CD8-positive, alpha-beta memory T cell (primary cell): ENCODE measurements around the gene KLRD1. TPM values are rescaled to one million over a fixed set of nuclear protein-coding genes. Genes with fewer than 3 reads are reported as not detected.
"Not testable (repeated sequence)": the region's sequence is repeated elsewhere in the genome, so short reads cannot be mapped to it uniquely, and the experiment has no call there.

Source experiments
- CTCF ChIA-PET: fragments of 350-600 bp; sonication (Branson Sonifier 250); formaldehyde crosslinking; loops from one replicate; lab custom pipeline; 2021; ENCODE audit warnings: antibody characterized with exemption; lab: Charles Lee
- POLR2A ChIA-PET: fragments of 350-600 bp; sonication (Branson Sonifier 250); formaldehyde crosslinking; loops from one replicate; lab custom pipeline; 2021; ENCODE audit warnings: antibody characterized with exemption; lab: Charles Lee
- DNase-seq, 5 donors: peaks; one replicate each; pipeline versions ENCODE4 v3.0.0 to v3.0.0-alpha.2; 2020 to 2022; ENCODE audit warnings: mixed read lengths in 1 of 5
- H3K27ac ChIP-seq: one replicate; pipeline ENCODE4 v1.7.0; 2013; ENCODE audit warnings: low read depth, mild to moderate bottlenecking, low read length, moderate library complexity
- H3K27me3 ChIP-seq: 2 replicates; pipeline ENCODE4 v1.7.0; 2013; ENCODE audit warnings: low read length, mild to moderate bottlenecking; ENCODE audit not compliant: insufficient read depth, poor library complexity, severe bottlenecking
- H3K36me3 ChIP-seq: 2 replicates; pipeline ENCODE4 v1.7.0; 2013; ENCODE audit warnings: mild to moderate bottlenecking, low read length, moderate library complexity; ENCODE audit not compliant: insufficient read depth
- H3K4me1 ChIP-seq: 2 replicates; pipeline ENCODE4 v1.7.0; 2013; ENCODE audit warnings: mild to moderate bottlenecking, low read length, moderate library complexity; ENCODE audit not compliant: insufficient read depth
- H3K4me3 ChIP-seq: 2 replicates; pipeline ENCODE4 v1.7.0; 2013; ENCODE audit warnings: mild to moderate bottlenecking, low read length
- H3K9me3 ChIP-seq: 2 replicates; pipeline ENCODE4 v1.7.0; 2013; ENCODE audit warnings: mild to moderate bottlenecking, low read length
- H3K27ac Mint-ChIP-seq, 8 donors: one replicate each; pipeline ENCODE4 v1.8.0; 2020 to 2021; ENCODE audit warnings: mixed read lengths in 8 of 8, mild to moderate bottlenecking in 6 of 8, inconsistent platforms in 3 of 8, moderate library complexity in 3 of 8
- H3K27me3 Mint-ChIP-seq, 2 donors: one replicate each; pipeline ENCODE4 v1.8.0; 2020 to 2021; ENCODE audit warnings: mixed read lengths in 2 of 2, mild to moderate bottlenecking in 1 of 2, moderate library complexity in 1 of 2
- H3K36me3 Mint-ChIP-seq, 3 donors: one replicate each; pipeline ENCODE4 v1.8.0; 2020 to 2021; ENCODE audit warnings: mixed read lengths in 3 of 3, inconsistent platforms in 1 of 3, mild to moderate bottlenecking in 1 of 3
- H3K4me1 Mint-ChIP-seq, 3 donors: one replicate each; pipeline ENCODE4 v1.8.0; 2020 to 2021; ENCODE audit warnings: mixed read lengths in 3 of 3, inconsistent platforms in 1 of 3, mild to moderate bottlenecking in 1 of 3
- H3K4me3 Mint-ChIP-seq, 7 donors: one replicate each; pipeline ENCODE4 v1.8.0; 2020 to 2021; ENCODE audit warnings: mixed read lengths in 7 of 7, mild to moderate bottlenecking in 6 of 7, moderate library complexity in 4 of 7, inconsistent platforms in 2 of 7
- H3K9me3 Mint-ChIP-seq, 5 donors: one replicate each; pipeline ENCODE4 v1.8.0; 2020 to 2022; ENCODE audit warnings: mixed read lengths in 5 of 5, mild to moderate bottlenecking in 3 of 5, moderate library complexity in 2 of 5, inconsistent platforms in 1 of 5
- polyA plus RNA-seq: library from polyadenylated mRNA; unstranded; fragments of 300-500 nt; fragmentation: Illumina TruSeq; gene quantifications from one replicate; pipeline ENCODE4 v1.2.3, GENCODE V29; 2021
- total RNA-seq, 2 experiments: library from RNA; stranded (reverse); gene quantifications; one replicate each; pipeline ENCODE4 v1.2.3, GENCODE V29; 2021

The KLRD1 gene
- total and polyA plus RNA-seq, 3 experiments from 2014 or later = 65.4 to 177 (median 70.1) TPM

- H3K27me3 ChIP-seq = no peaks in the 10 kb centered on the region
- H3K27me3 Mint-ChIP-seq = no peaks in the 10 kb centered on the region
- peaks cover 17% of the 10 kb centered on the region for H3K4me1 ChIP-seq
- H3K4me3 Mint-ChIP-seq = peak overlapping the region; percentile 66 to 87 (median 80)
- H3K36me3 ChIP-seq = no peaks in the 10 kb centered on the region
- DNase-seq = peak in 1 of 5 donors; percentile 53
- H3K27ac Mint-ChIP-seq = peak overlapping the region; percentile 81 to 96 (median 93)
- no peaks in the 10 kb centered on the region for H3K9me3 Mint-ChIP-seq
- POLR2A ChIA-PET = interaction anchor here (0.5 to 1.4 kb wide), 3 partner anchors 12 to 69 kb away, joined by 3 to 4 read pairs (median 3); no protein-coding TSS in a partner anchor
- H3K4me1 Mint-ChIP-seq = peaks cover 62 to 91% (median 87%) of the 10 kb centered on the region in 3 donors
- no peak overlapping the region for H3K27ac ChIP-seq
- H3K9me3 ChIP-seq = no peaks in the 10 kb centered on the region
- peaks cover 4 to 27% (median 4%) of the 10 kb centered on the region in 3 donors for H3K36me3 Mint-ChIP-seq
- no peak overlapping the region for H3K4me3 ChIP-seq
- CTCF ChIA-PET = interaction anchor here (1.0 to 2.0 kb wide), 4 partner anchors 13 to 61 kb away, joined by 3 to 7 read pairs (median 4); no protein-coding TSS in a partner anchor
Observed at GRCh38 chr12:10305411-10305810, 2.3 kb upstream of the KLRD1 start.

GRCh38 chr12:10310926-10311720 lies 3.5 kb downstream of the KLRD1 start:
- H3K36me3 ChIP-seq = no peaks in the 10 kb centered on the region
- Mint-ChIP-seq H3K27me3 (no peaks in the 10 kb centered on the region), H3K4me1 (peaks cover 32 to 66% (median 55%) of the 10 kb centered on the region in 3 donors), H3K4me3 (peak overlapping the region; percentile 76 to 93 (median 87)), H3K9me3 (no peaks in the 10 kb centered on the region), H3K36me3 (peaks cover 4 to 51% (median 4%) of the 10 kb centered on the region in 3 donors), H3K27ac (peak overlapping the region in 7 of 8 donors; percentile 46 to 86 (median 64))
- ChIA-PET POLR2A (interaction anchor here (0.7 to 1.3 kb wide), 2 partner anchors 18 to 1376 kb away, joined by 4 to 5 read pairs; no protein-coding TSS in a partner anchor), CTCF (interaction anchor here (2.5 kb wide), 1 partner anchor 75 kb away, joined by 8 read pairs; no protein-coding TSS in a partner anchor)
- H3K4me3 ChIP-seq = no peak overlapping the region
- H3K27me3 ChIP-seq = no peaks in the 10 kb centered on the region
- no peak for DNase-seq
- H3K4me1 ChIP-seq = no peaks in the 10 kb centered on the region
- no peak overlapping the region for H3K27ac ChIP-seq
- no peaks in the 10 kb centered on the region for H3K9me3 ChIP-seq

GRCh38 chr12:10319388-10319787 lies 11.7 kb downstream of the KLRD1 start:
- Histone ChIP-seq H3K27me3 (no peaks in the 10 kb centered on the region), H3K4me3 (no peak overlapping the region), H3K9me3 (no peaks in the 10 kb centered on the region), H3K4me1 (no peaks in the 10 kb centered on the region), H3K27ac (no peak overlapping the region), H3K36me3 (no peaks in the 10 kb centered on the region)
- H3K27me3 Mint-ChIP-seq = peaks cover 0 to 2% of the 10 kb centered on the region in 2 donors
- H3K36me3 Mint-ChIP-seq = peaks cover 8 to 42% (median 23%) of the 10 kb centered on the region in 3 donors
- H3K4me3 Mint-ChIP-seq = no peak overlapping the region
- POLR2A ChIA-PET = interaction anchor here (0.7 kb wide), 1 partner anchor 363 kb away, joined by 10 read pairs; no protein-coding TSS in a partner anchor
- H3K4me1 Mint-ChIP-seq = peaks cover 34 to 65% (median 64%) of the 10 kb centered on the region in 3 donors
- H3K27ac Mint-ChIP-seq = peak overlapping the region; percentile 7 to 69 (median 45)
- DNase-seq = no peak
- CTCF ChIA-PET = no interaction called here
- no peaks in the 10 kb centered on the region for H3K9me3 Mint-ChIP-seq

GRCh38 chr12:10320643-10321042 lies 13.0 kb downstream of the KLRD1 start:
- H3K36me3 ChIP-seq = no peaks in the 10 kb centered on the region
- H3K4me3 ChIP-seq = no peak overlapping the region
- no peak for DNase-seq
- Mint-ChIP-seq H3K27ac (peak overlapping the region in 7 of 8 donors; percentile 25 to 75 (median 45)), H3K27me3 (peaks cover 0 to 2% of the 10 kb centered on the region in 2 donors), H3K9me3 (peaks cover 0 to 2% (median 0%) of the 10 kb centered on the region in 5 donors), H3K4me3 (peak overlapping the region in 2 of 7 donors; percentile 12), H3K4me1 (peaks cover 32 to 66% (median 60%) of the 10 kb centered on the region in 3 donors), H3K36me3 (peaks cover 8 to 37% (median 27%) of the 10 kb centered on the region in 3 donors)
- POLR2A ChIA-PET = no interaction called here
- no peaks in the 10 kb centered on the region for H3K9me3 ChIP-seq
- no peaks in the 10 kb centered on the region for H3K4me1 ChIP-seq
- CTCF ChIA-PET = interaction anchor here (1.4 kb wide), 1 partner anchor 83 kb away, joined by 4 read pairs; no protein-coding TSS in a partner anchor
- no peaks in the 10 kb centered on the region for H3K27me3 ChIP-seq
- no peak overlapping the region for H3K27ac ChIP-seq

- H3K27me3 Mint-ChIP-seq, H3K4me3 ChIP-seq, H3K27ac ChIP-seq, POLR2A ChIA-PET, CTCF ChIA-PET, H3K27me3 ChIP-seq, H3K9me3 Mint-ChIP-seq, DNase-seq, H3K36me3 ChIP-seq, H3K4me3 Mint-ChIP-seq, H3K9me3 ChIP-seq, H3K4me1 ChIP-seq: not testable (repeated sequence)
- Mint-ChIP-seq H3K36me3 (peaks cover 4 to 41% (median 31%) of the 10 kb centered on the region in 3 donors), H3K27ac (peak overlapping the region in 4 of 8 donors; percentile 12 to 54 (median 31)), H3K4me1 (peaks cover 15 to 57% (median 27%) of the 10 kb centered on the region in 3 donors)
Observed at GRCh38 chr12:10328691-10329090, 21.0 kb downstream of the KLRD1 start.

- H3K27me3 ChIP-seq = no peaks in the 10 kb centered on the region
- peak in 2 of 5 donors; percentile 30 to 48 for DNase-seq
- no peak overlapping the region for H3K27ac ChIP-seq
- H3K4me3 Mint-ChIP-seq = no peak overlapping the region
- peaks cover 0 to 5% (median 4%) of the 10 kb centered on the region in 5 donors for H3K9me3 Mint-ChIP-seq
- no peaks in the 10 kb centered on the region for H3K9me3 ChIP-seq
- H3K4me1 Mint-ChIP-seq = peaks cover 13 to 42% (median 16%) of the 10 kb centered on the region in 3 donors
- H3K4me1 ChIP-seq = no peaks in the 10 kb centered on the region
- H3K27ac Mint-ChIP-seq = peak overlapping the region in 5 of 8 donors; percentile 6 to 36 (median 18)
- no peaks in the 10 kb centered on the region for H3K27me3 Mint-ChIP-seq
- POLR2A ChIA-PET = no interaction called here
- peaks cover 4 to 25% (median 17%) of the 10 kb centered on the region in 3 donors for H3K36me3 Mint-ChIP-seq
- CTCF ChIA-PET = interaction anchor here (1.8 to 2.5 kb wide), 3 partner anchors 96 to 230 kb away, joined by 5 to 11 read pairs (median 7); no protein-coding TSS in a partner anchor
- H3K36me3 ChIP-seq = no peaks in the 10 kb centered on the region
- no peak overlapping the region for H3K4me3 ChIP-seq
Observed at GRCh38 chr12:10331642-10332239, 24.1 kb downstream of the KLRD1 start.

- H3K9me3 Mint-ChIP-seq, H3K27me3 Mint-ChIP-seq, H3K9me3 ChIP-seq, DNase-seq, CTCF ChIA-PET, H3K4me1 ChIP-seq, H3K27ac ChIP-seq, POLR2A ChIA-PET, H3K4me3 ChIP-seq, H3K36me3 ChIP-seq, H3K4me3 Mint-ChIP-seq, H3K27me3 ChIP-seq, H3K36me3 Mint-ChIP-seq: not testable (repeated sequence)
- Mint-ChIP-seq H3K4me1 (peaks cover 19 to 30% (median 21%) of the 10 kb centered on the region in 3 donors), H3K27ac (peak overlapping the region in 1 of 8 donors; percentile 51)
Observed at GRCh38 chr12:10336196-10336595, 28.5 kb downstream of the KLRD1 start.
